BLaER1 treated with 17β-estradiol and CSF1 and Interleukin-3, amounts not matched to agents 10 nM and 100 nM (cell line): ENCODE measurements around the gene CDK9.

Experiments
- H3K27ac ChIP-seq, 11 experiments: shearing (Covaris generic); formaldehyde crosslinking; 2 replicates each; pipeline ENCODE4 v1.8.1; 2022
- H3K27me3 ChIP-seq, 11 experiments: shearing (Covaris generic); formaldehyde crosslinking; 2 replicates each; pipeline ENCODE4 v1.8.1; 2022
- H3K36me3 ChIP-seq, 11 experiments: shearing (Covaris generic); formaldehyde crosslinking; 2 replicates each; pipeline ENCODE4 v1.8.1; 2022
- H3K4me1 ChIP-seq, 10 experiments: shearing (Covaris generic); formaldehyde crosslinking; 2 replicates each; pipeline ENCODE4 v1.8.1; 2022
- H3K4me2 ChIP-seq, 11 experiments: shearing (Covaris generic); formaldehyde crosslinking; 2 replicates each; pipeline ENCODE4 v1.8.1; 2022
- H3K4me3 ChIP-seq, 10 experiments: shearing (Covaris generic); formaldehyde crosslinking; 2 replicates each; pipeline ENCODE4 v1.8.1; 2022
- H3K9ac ChIP-seq, 11 experiments: shearing (Covaris generic); formaldehyde crosslinking; 2 replicates each; pipeline ENCODE4 v1.8.1; 2022
- H3K9me3 ChIP-seq, 11 experiments: shearing (Covaris generic); formaldehyde crosslinking; replicated peaks in 1 of 11; 2 replicates each; pipeline ENCODE4 v1.8.1; 2022
- H4K20me1 ChIP-seq, 11 experiments: shearing (Covaris generic); formaldehyde crosslinking; 2 replicates each; pipeline ENCODE4 v1.8.1; 2022
- Cebpa-rat ChIP-seq, 11 experiments: shearing (Covaris generic); IDR thresholded peaks; 2 replicates each; pipeline ENCODE4 v1.8.1; 2022

CDK9 gene

DNA sequence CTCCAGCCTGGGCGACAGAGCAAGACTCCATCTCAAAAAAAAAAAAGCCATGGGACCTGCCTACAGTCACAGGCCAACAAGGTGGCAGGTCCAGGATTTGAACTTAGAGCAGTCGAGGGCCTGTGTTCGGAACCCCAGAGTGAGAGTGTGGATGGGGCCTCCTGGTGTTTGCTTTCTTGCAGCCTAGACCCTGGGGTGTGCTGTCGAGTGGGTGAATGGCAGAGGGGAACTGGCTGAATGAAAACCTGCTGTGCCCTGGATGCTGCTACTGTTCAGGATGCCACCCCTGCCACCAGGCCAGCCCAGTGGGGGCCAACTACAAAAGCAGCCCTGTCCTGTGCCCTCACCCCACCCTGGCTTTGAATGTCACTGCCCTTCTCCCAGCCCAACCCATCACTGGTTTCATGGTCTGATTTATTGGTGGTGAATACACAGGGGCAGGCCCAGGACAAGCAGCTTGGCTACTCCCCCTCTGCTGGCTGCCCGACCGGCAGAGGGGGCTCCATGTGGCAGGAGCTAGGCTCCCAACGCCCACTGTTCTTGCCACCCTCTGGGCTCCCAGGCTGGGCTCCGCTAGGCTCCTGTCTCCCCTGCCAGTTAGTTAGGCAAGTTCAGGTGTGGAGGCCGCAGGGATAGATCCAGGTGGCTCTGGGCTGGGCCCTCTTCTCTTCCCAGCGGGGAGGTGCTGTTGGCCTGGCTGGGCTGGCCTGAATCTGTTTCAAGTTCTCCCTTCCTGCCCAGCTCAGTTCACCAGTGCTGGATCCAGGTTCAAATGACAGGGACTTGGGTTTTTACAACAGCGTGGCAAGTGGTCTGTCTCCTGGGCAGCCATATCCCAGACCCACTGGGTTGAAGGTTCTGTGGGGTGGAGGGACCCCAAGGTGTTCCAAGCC lies 29.0 kb downstream of the CDK9 start:
- Histone ChIP-seq H3K4me1 (peaks cover 18 to 57% (median 35%) of the 10 kb centered on the region in 10 experiments; a peak in 19 of 20 replicates), H3K36me3 (peaks cover 95 to 100% (median 99%) of the 10 kb centered on the region in 11 experiments), H3K9ac (peak overlapping the region in 5 of 11 experiments; percentile 5 to 29 (median 27); a peak in 5 of 22 replicates), H4K20me1 (peaks cover 36 to 98% (median 75%) of the 10 kb centered on the region in 11 experiments; a peak in 21 of 22 replicates), H3K4me2 (no peak overlapping the region), H3K27ac (peak overlapping the region in 3 of 11 experiments; percentile 17 to 51 (median 42); a peak in 5 of 22 replicates), H3K4me3 (no peak overlapping the region), H3K9me3 (no peaks in the 10 kb centered on the region), H3K27me3 (no peaks in the 10 kb centered on the region)
- TF ChIP-seq Cebpa-rat (IDR thresholded peaks at IDR 0.05): no peak

DNA sequence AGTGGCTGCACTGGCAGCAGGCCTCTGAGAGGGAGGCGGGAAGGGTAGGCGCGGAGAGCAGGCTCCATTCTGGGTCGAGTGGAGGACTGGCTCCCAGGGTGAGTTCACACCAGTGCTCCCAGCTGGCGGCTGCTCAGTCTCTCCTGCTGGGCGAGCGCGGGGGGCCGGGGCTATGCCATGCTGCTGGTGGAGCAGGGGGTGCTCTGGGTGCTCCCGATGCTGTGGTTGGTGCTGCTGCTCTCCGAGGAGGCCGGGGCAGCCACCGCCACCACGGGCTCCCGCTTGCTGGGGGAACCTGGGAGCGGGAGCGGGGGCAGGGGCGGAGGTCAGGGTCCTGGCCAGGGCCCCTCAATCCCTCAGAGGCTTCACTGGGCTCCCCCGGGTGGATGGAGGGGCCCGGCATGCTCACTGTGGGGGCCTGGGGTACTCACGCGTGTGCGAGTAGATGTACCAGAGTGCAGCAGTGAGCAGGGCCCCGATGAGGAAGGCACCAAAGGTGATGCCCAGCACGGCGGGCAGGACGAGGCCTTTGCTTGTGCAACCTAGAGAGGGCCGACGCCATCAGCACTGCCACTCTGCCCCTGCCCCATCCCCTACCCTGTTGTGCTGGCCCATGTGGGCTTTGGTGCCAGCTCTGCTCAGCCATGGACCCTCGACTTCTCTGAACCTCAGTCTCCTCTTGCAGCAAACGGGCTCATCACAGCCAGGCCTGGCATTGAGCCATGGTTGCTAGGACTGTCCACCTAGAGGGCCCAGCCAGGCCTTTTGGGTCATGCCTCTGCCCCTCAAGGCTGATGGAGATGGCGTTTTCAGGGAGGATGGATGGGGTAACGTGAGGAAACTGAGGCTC lies 29.9 kb downstream of the CDK9 start:
- H3K27me3 ChIP-seq: no peaks in the 10 kb centered on the region
- peaks cover 36 to 94% (median 66%) of the 10 kb centered on the region in 11 experiments; a peak in 21 of 22 replicates for H4K20me1 ChIP-seq
- H3K4me1 ChIP-seq: peaks cover 10 to 51% (median 26%) of the 10 kb centered on the region in 10 experiments; a peak in 19 of 20 replicates
- peaks cover 91 to 100% (median 99%) of the 10 kb centered on the region in 11 experiments for H3K36me3 ChIP-seq
- no peak overlapping the region for H3K4me3 ChIP-seq
- peak overlapping the region in 3 of 11 experiments; percentile 28 to 59 (median 51); a peak in 6 of 22 replicates for H3K27ac ChIP-seq
- no peak for TF ChIP-seq Cebpa-rat (IDR thresholded peaks at IDR 0.05)
- peak overlapping the region in 4 of 11 experiments; percentile 5 to 56 (median 34); a peak in 5 of 22 replicates for H3K9ac ChIP-seq
- H3K4me2 ChIP-seq: no peak overlapping the region
- H3K9me3 ChIP-seq: no peaks in the 10 kb centered on the region

DNA sequence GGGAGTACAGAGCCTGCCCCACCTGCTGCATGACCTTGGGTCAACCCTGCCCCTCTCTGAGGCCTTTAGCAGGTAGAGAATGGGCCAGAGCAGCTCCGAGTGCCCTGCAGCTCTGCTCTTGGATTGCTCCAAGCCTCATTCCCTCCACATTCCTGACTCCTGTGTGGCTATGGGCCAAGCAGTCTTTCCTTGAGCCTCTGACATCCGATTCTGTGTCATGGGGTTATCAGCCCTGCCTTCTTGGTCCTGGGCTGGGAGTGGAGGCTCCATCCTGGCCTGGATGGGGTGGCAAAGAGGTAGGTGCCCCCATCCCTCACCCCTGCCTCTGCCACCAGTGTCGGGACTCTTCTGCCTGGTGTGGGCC lies 30.5 kb downstream of the CDK9 start:
- Histone ChIP-seq H3K9me3 (no peaks in the 10 kb centered on the region), H3K4me3 (no peak overlapping the region), H3K36me3 (peaks cover 91 to 100% (median 99%) of the 10 kb centered on the region in 11 experiments), H3K27me3 (no peaks in the 10 kb centered on the region), H3K27ac (peak overlapping the region in 5 of 11 experiments; percentile 6 to 59 (median 28); a peak in 8 of 22 replicates), H3K4me2 (no peak overlapping the region), H3K4me1 (peaks cover 5 to 45% (median 20%) of the 10 kb centered on the region in 10 experiments; a peak in 17 of 20 replicates), H3K9ac (peak overlapping the region in 5 of 11 experiments; percentile 23 to 56 (median 33); a peak in 6 of 22 replicates), H4K20me1 (peaks cover 36 to 94% (median 61%) of the 10 kb centered on the region in 11 experiments; a peak in 20 of 22 replicates)
- no peak for TF ChIP-seq Cebpa-rat (IDR thresholded peaks at IDR 0.05)

DNA sequence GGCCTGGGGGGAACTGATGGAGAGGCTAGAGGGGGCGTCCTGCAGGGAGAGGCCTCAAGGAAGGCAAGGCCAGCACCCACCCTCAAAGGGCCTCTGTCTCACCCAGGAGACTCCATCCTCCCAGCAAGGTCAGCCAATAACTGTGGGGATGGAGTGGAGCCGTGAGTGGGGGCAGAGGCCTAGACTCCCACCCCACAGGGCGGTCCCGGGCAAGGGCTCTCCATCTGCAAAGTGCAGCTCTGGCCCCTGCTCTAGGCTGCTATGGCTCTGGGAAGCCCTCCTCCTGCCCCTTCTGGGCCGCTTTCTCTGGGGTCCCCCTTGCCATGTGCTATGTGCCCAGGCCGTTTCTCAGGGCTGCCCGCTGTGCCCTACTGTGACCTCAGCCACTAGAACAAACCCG lies 30.9 kb downstream of the CDK9 start:
- no peak overlapping the region for H3K4me2 ChIP-seq
- peaks cover 1 to 41% (median 17%) of the 10 kb centered on the region in 10 experiments; a peak in 16 of 20 replicates for H3K4me1 ChIP-seq
- H3K9ac ChIP-seq: peak overlapping the region in 6 of 11 experiments; percentile 5 to 56 (median 28); a peak in 6 of 22 replicates
- no peak for TF ChIP-seq Cebpa-rat (IDR thresholded peaks at IDR 0.05)
- H3K9me3 ChIP-seq: no peaks in the 10 kb centered on the region
- H3K4me3 ChIP-seq: no peak overlapping the region
- H3K27ac ChIP-seq: peak overlapping the region in 6 of 11 experiments; percentile 6 to 59 (median 22); a peak in 9 of 22 replicates
- H4K20me1 ChIP-seq: peaks cover 36 to 91% (median 59%) of the 10 kb centered on the region in 11 experiments; a peak in 20 of 22 replicates
- peaks cover 88 to 100% (median 98%) of the 10 kb centered on the region in 11 experiments for H3K36me3 ChIP-seq
- no peaks in the 10 kb centered on the region for H3K27me3 ChIP-seq

DNA sequence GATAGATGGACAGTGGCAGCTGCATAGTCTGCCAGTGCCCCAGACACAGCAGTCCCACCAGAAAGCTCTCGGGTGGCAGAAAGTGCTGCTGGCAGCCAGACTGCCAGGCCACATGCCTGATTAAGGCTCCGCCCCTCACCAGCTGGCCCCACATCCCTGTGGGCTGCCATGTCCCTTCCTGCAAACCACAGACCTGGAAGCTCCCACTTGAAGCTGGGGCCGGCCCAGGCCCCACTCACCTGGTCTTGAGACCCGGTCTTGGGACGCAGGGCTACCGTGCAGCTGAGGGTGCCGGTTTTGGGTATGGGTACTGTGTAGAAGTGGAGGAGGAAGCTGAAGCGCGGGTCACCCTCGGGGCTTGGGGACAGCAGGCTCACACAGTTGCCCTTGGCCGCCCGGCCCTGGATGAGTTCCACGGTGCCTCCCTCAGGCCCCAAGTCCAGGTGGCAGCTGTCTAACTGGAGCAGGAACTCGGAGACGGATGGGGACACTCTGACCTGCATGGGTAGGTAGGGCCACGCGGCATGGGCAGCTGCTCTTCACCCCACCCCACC lies 32.1 kb downstream of the CDK9 start:
- Histone ChIP-seq H3K4me1 (peaks cover 0 to 37% (median 15%) of the 10 kb centered on the region in 10 experiments; a peak in 9 of 20 replicates), H3K9me3 (no peaks in the 10 kb centered on the region), H4K20me1 (peaks cover 36 to 82% (median 50%) of the 10 kb centered on the region in 11 experiments; a peak in 20 of 22 replicates), H3K27me3 (no peaks in the 10 kb centered on the region), H3K36me3 (peaks cover 75 to 100% (median 96%) of the 10 kb centered on the region in 11 experiments), H3K4me3 (no peak overlapping the region), H3K9ac (peak overlapping the region in 6 of 11 experiments; percentile 3 to 56 (median 32); a peak in 6 of 22 replicates), H3K4me2 (peak overlapping the region in 4 of 11 experiments; percentile 7 to 16 (median 13); a peak in 2 of 22 replicates), H3K27ac (peak overlapping the region in 3 of 11 experiments; percentile 28 to 59 (median 40); a peak in 4 of 22 replicates)
- TF ChIP-seq Cebpa-rat (IDR thresholded peaks at IDR 0.05): no peak

DNA sequence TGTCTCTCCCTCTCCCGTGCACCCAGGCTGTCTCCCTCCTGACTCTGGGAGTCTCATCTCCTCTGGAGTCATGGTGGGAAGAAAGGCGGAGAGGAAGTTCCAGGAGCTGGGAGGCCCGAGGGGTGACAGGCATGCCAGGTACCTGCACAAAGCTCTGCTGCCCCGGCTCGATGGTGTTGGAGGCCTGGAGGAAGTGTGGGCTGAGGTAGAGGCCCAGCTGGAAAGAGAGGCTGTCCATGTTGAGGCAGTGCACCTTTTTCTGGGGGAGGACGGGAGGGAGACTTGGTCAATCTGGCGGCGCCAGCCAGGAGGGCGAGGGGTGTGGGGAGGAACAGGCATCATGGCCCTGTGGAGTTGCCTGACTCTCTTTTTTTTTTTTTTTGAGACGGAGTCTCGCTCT lies 32.7 kb downstream of the CDK9 start:
- H4K20me1 ChIP-seq: peaks cover 32 to 77% (median 47%) of the 10 kb centered on the region in 11 experiments; a peak in 20 of 22 replicates
- no peak for TF ChIP-seq Cebpa-rat (IDR thresholded peaks at IDR 0.05)
- H3K9me3 ChIP-seq: no peaks in the 10 kb centered on the region
- peaks cover 70 to 100% (median 95%) of the 10 kb centered on the region in 11 experiments for H3K36me3 ChIP-seq
- no peak overlapping the region for H3K9ac ChIP-seq
- H3K27ac ChIP-seq: no peak overlapping the region
- H3K27me3 ChIP-seq: no peaks in the 10 kb centered on the region
- H3K4me1 ChIP-seq: peaks cover 0 to 37% (median 15%) of the 10 kb centered on the region in 10 experiments; a peak in 9 of 20 replicates
- 0 out of 22 replicates have a peak overlapping the region, but pooled peaks of 1 of the 11 experiments have one; percentile 7 for H3K4me2 ChIP-seq
- no peak overlapping the region for H3K4me3 ChIP-seq

DNA sequence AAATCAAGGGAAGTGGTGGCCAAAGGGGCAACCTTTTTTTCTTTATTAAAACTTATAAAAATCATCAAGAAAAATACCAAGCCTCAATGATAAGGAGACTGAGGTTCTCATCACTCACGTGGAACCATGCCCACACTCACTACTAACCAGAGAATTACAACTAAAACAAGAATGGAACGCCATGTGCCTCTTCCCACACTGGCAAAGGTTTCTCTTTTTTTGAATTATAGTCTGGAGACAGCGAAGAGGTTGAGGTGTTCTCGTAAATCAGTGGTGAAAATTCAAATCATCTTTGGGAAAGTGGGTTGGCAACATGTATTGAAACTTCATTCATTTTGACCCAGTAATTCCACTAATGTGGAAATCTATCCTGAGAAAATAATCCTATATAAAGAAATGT lies 36.3 kb downstream of the CDK9 start:
- no peaks in the 10 kb centered on the region for H3K27me3 ChIP-seq
- TF ChIP-seq Cebpa-rat (IDR thresholded peaks at IDR 0.05): no peak
- H4K20me1 ChIP-seq: peaks cover 4 to 73% (median 18%) of the 10 kb centered on the region in 11 experiments; a peak in 16 of 22 replicates
- H3K36me3 ChIP-seq: peaks cover 67 to 98% (median 92%) of the 10 kb centered on the region in 11 experiments
- no peaks in the 10 kb centered on the region for H3K9me3 ChIP-seq
- no peak overlapping the region for H3K4me2 ChIP-seq
- H3K9ac ChIP-seq: no peak overlapping the region
- peaks cover 15 to 47% (median 32%) of the 10 kb centered on the region in 10 experiments; a peak in 19 of 20 replicates for H3K4me1 ChIP-seq
- no peak overlapping the region for H3K27ac ChIP-seq
- no peak overlapping the region for H3K4me3 ChIP-seq
